Smooth muscle cell of bladder (primary cell): ENCODE results near the gene TRIM68. TPM values are rescaled to one million over a fixed set of nuclear protein-coding genes. Genes with fewer than 3 reads are reported as not detected.

Source experiments
- total RNA-seq: library from RNA; depleted of rRNA; stranded (reverse); fragments of >200 nt; gene quantifications from 2 replicates; pipeline ENCODE4 v1.2.3, GENCODE V29; 2014

Gene TRIM68
- total RNA-seq = 6.0 and 7.5 TPM in 2 replicates

GRCh38 chr11:4607781-4608666, at the start of gene TRIM68:
TRIM68 (minus strand) TSS chr11:4608231; CDS start chr11:4605504, 2,727 bp downstream.

GRCh38 chr11:4643682-4644081, 35.7 kb upstream of the TRIM68 start, which contains the start of gene OR51E1:
OR51E1 (plus strand) TSS chr11:4643982; CDS start chr11:4652527, 8,545 bp downstream.

GRCh38 chr11:4636962-4637661, 29.1 kb upstream of the TRIM68 start, which contains the start of gene OR51D1:
OR51D1 (plus strand) TSS chr11:4637477; CDS start chr11:4639791, 2,314 bp downstream.

GRCh38 chr11:4593739-4594138, 14.3 kb downstream of the TRIM68 start, which contains the start of gene OR52I1:
OR52I1 (plus strand) TSS chr11:4594039; CDS start chr11:4594039, 0 bp downstream.

GRCh38 chr11:4581443-4581842, 26.6 kb downstream of the TRIM68 start, which contains the start of gene OR52I2:
OR52I2 (plus strand) TSS chr11:4581743.

Other genes starting within 250 kb of the TRIM68 start
- gene OR52B4, start 239.8 kb downstream of the TRIM68 start, total RNA-seq = not detected in 2 replicates
- gene TRIM21, start 214.5 kb downstream of the TRIM68 start, total RNA-seq = 14.1 and 17.5 TPM in 2 replicates
- gene OR52K2, start 158.9 kb downstream of the TRIM68 start, total RNA-seq = not detected in 2 replicates
- under 0.01 TPM in 1 of 2 replicates, not detected in the other for gene OR52K1, start 125.6 kb downstream of the TRIM68 start, total RNA-seq
- not detected in 2 replicates for gene OR52M1, start 63.0 kb downstream of the TRIM68 start, total RNA-seq
- not detected in 2 replicates for gene OR52I2, start 26.5 kb downstream of the TRIM68 start, total RNA-seq
- gene OR52I1, start 14.2 kb downstream of the TRIM68 start, total RNA-seq = not detected in 2 replicates
- not detected in 2 replicates for gene OR51D1, start 29.2 kb upstream of the TRIM68 start, total RNA-seq
- gene OR51E1, start 35.8 kb upstream of the TRIM68 start, total RNA-seq = 0.09 TPM in 1 of 2 replicates, not detected in the other
- 0.09 TPM in 1 of 2 replicates, not detected in the other for gene OR51E2, start 89.6 kb upstream of the TRIM68 start, total RNA-seq
- not detected in 2 replicates for gene MMP26, start 96.6 kb upstream of the TRIM68 start, total RNA-seq
- not detected in 2 replicates for gene OR51F1, start 161.7 kb upstream of the TRIM68 start, total RNA-seq
- not detected in 2 replicates for gene OR52R1, start 196.1 kb upstream of the TRIM68 start, total RNA-seq
- not detected in 2 replicates for gene OR51F2, start 213.1 kb upstream of the TRIM68 start, total RNA-seq
- gene OR51S1, start 241.0 kb upstream of the TRIM68 start, total RNA-seq = not detected in 2 replicates